Measurements from ENCODE around the gene PRIMPOL. TPM values are rescaled to one million over a fixed set of nuclear protein-coding genes. Genes with fewer than 3 reads are reported as not detected.
A peak's percentile ranks its signal among the peaks of the same experiment; 100 is the strongest.
"Not testable (repeated sequence)": the region's sequence is repeated elsewhere in the genome, so short reads cannot be mapped to it uniquely, and the experiment has no call there.

Gene PRIMPOL
- total RNA-seq = 10 to 100 TPM; 20.2 to 23.2 TPM
- polyA plus RNA-seq = 10 to 100 TPM; 14.0 to 21.5 TPM

- H3K4me3 ChIP-seq (ENCODE audit: low read length in 2 of 2) = peak within 1 kb of the TSS; percentile 81 to 85
- Mint-ChIP-seq H3K9me3 (no peaks in the 10 kb centered on the region), H3K4me3 (peak within 1 kb of the TSS; percentile 92 to 98 (median 96)), H3K27ac (peak within 1 kb of the TSS; percentile 90 to 97 (median 95)), H3K4me1 (peaks cover 46 to 54% (median 50%) of the 10 kb centered on the region in 4 donors), H3K36me3 (peaks cover 13 to 33% of the 10 kb centered on the region in 2 donors), H3K27me3 (no peaks in the 10 kb centered on the region)
- peak within 1 kb of the TSS; percentile 88 for H3K27ac ChIP-seq (ENCODE audit: low read depth, low read length)
- POLR2A ChIA-PET (ENCODE audit: partially characterized antibody) = interaction anchor here (0.8 to 4.0 kb wide), 22 partner anchors 11 to 1144 kb away, joined by 3 to 48 read pairs (median 8); partner anchors contain the start of genes ACSL1, ANKRD37, CENPU and ING2
- no peaks in the 10 kb centered on the region for H3K27me3 ChIP-seq (ENCODE audit: insufficient read depth, low read length)
- DNase-seq = peak; percentile 92 to 95 (median 94)
- peaks cover 5% of the 10 kb centered on the region for H3K36me3 ChIP-seq (ENCODE audit: insufficient read depth, low read length)
- no peaks in the 10 kb centered on the region for H3K9me3 ChIP-seq (ENCODE audit: control insufficient read depth in 1 of 2, low read length in 2 of 2)
- CTCF ChIA-PET (ENCODE audit: partially characterized antibody) = interaction anchor here (0.6 to 3.8 kb wide), 9 partner anchors 15 to 385 kb away, joined by 3 to 16 read pairs (median 4); partner anchors contain the start of gene CENPU
- peaks cover 51% of the 10 kb centered on the region for H3K4me1 ChIP-seq (ENCODE audit: insufficient read depth, low read length)
- intact Hi-C loops (cut with micrococcal nuclease) = loop anchor here (1.0 to 5.0 kb wide), 16 partner anchors 85 to 1142 kb away; partner anchors contain the start of genes CCDC110, CENPU, ING2 and IRF2
Measured at GRCh38 chr4:184649026-184649970, at the start of gene PRIMPOL, which contains the start of gene CASP3. Gene PRIMPOL (plus strand): TSS chr4:184649738. CDS start chr4:184657141, 7,403 bp downstream. Gene CASP3 (minus strand): TSS chr4:184649447. CDS start chr4:184638453, 10,994 bp downstream.

- H3K4me1 ChIP-seq (ENCODE audit: insufficient read depth, low read length); POLR2A ChIA-PET (ENCODE audit: partially characterized antibody); H3K4me3 ChIP-seq (ENCODE audit: low read length in 2 of 2); H3K36me3 ChIP-seq (ENCODE audit: insufficient read depth, low read length); H3K27ac ChIP-seq (ENCODE audit: low read depth, low read length); DNase-seq; CTCF ChIA-PET (ENCODE audit: partially characterized antibody); H3K27ac Mint-ChIP-seq; H3K27me3 ChIP-seq (ENCODE audit: insufficient read depth, low read length); H3K4me1 Mint-ChIP-seq; H3K9me3 ChIP-seq (ENCODE audit: control insufficient read depth in 1 of 2, low read length in 2 of 2); H3K4me3 Mint-ChIP-seq; H3K36me3 Mint-ChIP-seq; intact Hi-C loops (cut with micrococcal nuclease): not testable (repeated sequence)
- Mint-ChIP-seq H3K27me3 (peaks cover 14 to 24% of the 10 kb centered on the region in 2 donors), H3K9me3 (peaks cover 0 to 31% (median 22%) of the 10 kb centered on the region in 8 donors)
Measured at GRCh38 chr4:184600982-184601381, 48.6 kb upstream of the PRIMPOL start.

- peaks cover 14 to 24% of the 10 kb centered on the region in 2 donors for H3K27me3 Mint-ChIP-seq
- H3K27ac Mint-ChIP-seq; H3K36me3 Mint-ChIP-seq; H3K27ac ChIP-seq (ENCODE audit: low read depth, low read length); H3K9me3 ChIP-seq (ENCODE audit: control insufficient read depth in 1 of 2, low read length in 2 of 2); H3K4me3 ChIP-seq (ENCODE audit: low read length in 2 of 2); H3K4me1 Mint-ChIP-seq; POLR2A ChIA-PET (ENCODE audit: partially characterized antibody); H3K27me3 ChIP-seq (ENCODE audit: insufficient read depth, low read length); DNase-seq; H3K36me3 ChIP-seq (ENCODE audit: insufficient read depth, low read length); H3K4me1 ChIP-seq (ENCODE audit: insufficient read depth, low read length); CTCF ChIA-PET (ENCODE audit: partially characterized antibody); intact Hi-C loops (cut with micrococcal nuclease): not testable (repeated sequence)
- H3K4me3 Mint-ChIP-seq = peak overlapping the region in 1 of 8 donors; percentile 48
- peaks cover 0 to 40% (median 24%) of the 10 kb centered on the region in 8 donors for H3K9me3 Mint-ChIP-seq
Measured at GRCh38 chr4:184602857-184603256, 46.7 kb upstream of the PRIMPOL start.

- peaks cover 0 to 35% (median 23%) of the 10 kb centered on the region in 8 donors for H3K9me3 Mint-ChIP-seq
- intact Hi-C loops (cut with micrococcal nuclease); DNase-seq: not testable (repeated sequence)
Measured at GRCh38 chr4:184607429-184607828, 42.1 kb upstream of the PRIMPOL start.

GRCh38 chr4:184612074-184612473 lies 37.5 kb upstream of the PRIMPOL start:
- H3K4me1 Mint-ChIP-seq = no peaks in the 10 kb centered on the region
- no peaks in the 10 kb centered on the region for H3K4me1 ChIP-seq (ENCODE audit: insufficient read depth, low read length)
- POLR2A ChIA-PET (ENCODE audit: partially characterized antibody) = no interaction called here
- peaks cover 0 to 3% of the 10 kb centered on the region in 2 donors for H3K9me3 ChIP-seq (ENCODE audit: control insufficient read depth in 1 of 2, low read length in 2 of 2)
- H3K27ac Mint-ChIP-seq = no peak overlapping the region
- intact Hi-C loops (cut with micrococcal nuclease) = no loop called here
- no peak overlapping the region for H3K4me3 ChIP-seq (ENCODE audit: low read length in 2 of 2)
- H3K4me3 Mint-ChIP-seq = no peak overlapping the region
- DNase-seq = no peak
- peaks cover 5 to 8% of the 10 kb centered on the region in 2 donors for H3K36me3 Mint-ChIP-seq
- H3K27me3 Mint-ChIP-seq = no peaks in the 10 kb centered on the region
- peaks cover 2 to 23% (median 9%) of the 10 kb centered on the region in 8 donors for H3K9me3 Mint-ChIP-seq
- H3K36me3 ChIP-seq (ENCODE audit: insufficient read depth, low read length) = no peaks in the 10 kb centered on the region
- CTCF ChIA-PET (ENCODE audit: partially characterized antibody) = no interaction called here
- no peaks in the 10 kb centered on the region for H3K27me3 ChIP-seq (ENCODE audit: insufficient read depth, low read length)
- no peak overlapping the region for H3K27ac ChIP-seq (ENCODE audit: low read depth, low read length)

More at GRCh38 chr4:184607429-184607828, 42.1 kb upstream of the PRIMPOL start:
- H3K36me3 ChIP-seq (ENCODE audit: insufficient read depth, low read length); H3K4me3 ChIP-seq (ENCODE audit: low read length in 2 of 2); H3K4me1 ChIP-seq (ENCODE audit: insufficient read depth, low read length); POLR2A ChIA-PET (ENCODE audit: partially characterized antibody); H3K27ac Mint-ChIP-seq; H3K4me1 Mint-ChIP-seq; H3K27me3 ChIP-seq (ENCODE audit: insufficient read depth, low read length); H3K4me3 Mint-ChIP-seq; CTCF ChIA-PET (ENCODE audit: partially characterized antibody); H3K9me3 ChIP-seq (ENCODE audit: control insufficient read depth in 1 of 2, low read length in 2 of 2); H3K27ac ChIP-seq (ENCODE audit: low read depth, low read length); H3K27me3 Mint-ChIP-seq; H3K36me3 Mint-ChIP-seq: not testable (repeated sequence)

- no peaks in the 10 kb centered on the region for H3K4me1 ChIP-seq (ENCODE audit: insufficient read depth, low read length)
- Mint-ChIP-seq H3K9me3 (peaks cover 2 to 23% (median 9%) of the 10 kb centered on the region in 8 donors), H3K4me1 (no peaks in the 10 kb centered on the region), H3K4me3 (no peak overlapping the region), H3K27me3 (no peaks in the 10 kb centered on the region), H3K27ac (peak overlapping the region in 1 of 7 donors; percentile 19), H3K36me3 (peaks cover 5 to 8% of the 10 kb centered on the region in 2 donors)
- POLR2A ChIA-PET (ENCODE audit: partially characterized antibody) = no interaction called here
- CTCF ChIA-PET (ENCODE audit: partially characterized antibody) = no interaction called here
- H3K9me3 ChIP-seq (ENCODE audit: control insufficient read depth in 1 of 2, low read length in 2 of 2) = peaks cover 0 to 3% of the 10 kb centered on the region in 2 donors
- H3K27me3 ChIP-seq (ENCODE audit: insufficient read depth, low read length) = no peaks in the 10 kb centered on the region
- H3K27ac ChIP-seq (ENCODE audit: low read depth, low read length) = no peak overlapping the region
- intact Hi-C loops (cut with micrococcal nuclease) = no loop called here
- H3K36me3 ChIP-seq (ENCODE audit: insufficient read depth, low read length) = no peaks in the 10 kb centered on the region
- H3K4me3 ChIP-seq (ENCODE audit: low read length in 2 of 2) = no peak overlapping the region
- no peak for DNase-seq
Measured at GRCh38 chr4:184613405-184613804, 36.1 kb upstream of the PRIMPOL start.

- Mint-ChIP-seq H3K36me3 (peaks cover 5 to 8% of the 10 kb centered on the region in 2 donors), H3K27ac (no peak overlapping the region), H3K4me1 (no peaks in the 10 kb centered on the region), H3K4me3 (no peak overlapping the region), H3K27me3 (no peaks in the 10 kb centered on the region), H3K9me3 (peaks cover 2 to 23% (median 9%) of the 10 kb centered on the region in 8 donors)
- Histone ChIP-seq H3K27me3 (ENCODE audit: insufficient read depth, low read length) (no peaks in the 10 kb centered on the region), H3K27ac (ENCODE audit: low read depth, low read length) (no peak overlapping the region), H3K9me3 (ENCODE audit: control insufficient read depth in 1 of 2, low read length in 2 of 2) (peaks cover 0 to 3% of the 10 kb centered on the region in 2 donors), H3K4me1 (ENCODE audit: insufficient read depth, low read length) (no peaks in the 10 kb centered on the region), H3K4me3 (ENCODE audit: low read length in 2 of 2) (no peak overlapping the region), H3K36me3 (ENCODE audit: insufficient read depth, low read length) (no peaks in the 10 kb centered on the region)
- DNase-seq = no peak
- POLR2A ChIA-PET (ENCODE audit: partially characterized antibody) = no interaction called here
- intact Hi-C loops (cut with micrococcal nuclease) = no loop called here
- CTCF ChIA-PET (ENCODE audit: partially characterized antibody) = no interaction called here
Measured at GRCh38 chr4:184614509-184614908, 35.0 kb upstream of the PRIMPOL start.
